Stimulated activated CD4-positive, alpha-beta T cell treated with anti-CD3 and anti-CD28 coated beads, Interleukin-4, amount 100 ng/mL, for 4 hours (primary cell): Measurements from ENCODE around the gene VIPR2.
"Not testable (repeated sequence)": the region's sequence is repeated elsewhere in the genome, so short reads cannot be mapped to it uniquely, and the experiment has no call there.

Experiments used
- DNase-seq, 2 experiments: peaks; one replicate each; pipeline ENCODE4 v3.0.0-alpha.2; 2020

Gene VIPR2

GRCh38 chr7:159144758-159145489 lies at the start of gene VIPR2:
Gene VIPR2, minus strand, starts transcription at chr7:159144867. Its CDS starts 96 bp downstream, at chr7:159144771.
- DNase-seq, result peak; percentile 14 to 17

- DNase-seq, result no peak
Measured at GRCh38 chr7:159193543-159194090, 49.0 kb upstream of the VIPR2 start.

- no peak for DNase-seq
Measured at GRCh38 chr7:159192725-159193453, 48.2 kb upstream of the VIPR2 start.

GRCh38 chr7:159192013-159192412 lies 47.3 kb upstream of the VIPR2 start:
- no peak for DNase-seq

- DNase-seq, result no peak
Measured at GRCh38 chr7:159191236-159191635, 46.6 kb upstream of the VIPR2 start.

- DNase-seq, result no peak
Measured at GRCh38 chr7:159188011-159188410, 43.3 kb upstream of the VIPR2 start.

GRCh38 chr7:159179241-159179640 lies 34.6 kb upstream of the VIPR2 start:
- no peak for DNase-seq

GRCh38 chr7:159177284-159177953 lies 32.8 kb upstream of the VIPR2 start:
- DNase-seq, result no peak

GRCh38 chr7:159175792-159176191 lies 31.1 kb upstream of the VIPR2 start:
- no peak for DNase-seq

- not testable (repeated sequence) for DNase-seq
Measured at GRCh38 chr7:159175100-159175499, 30.4 kb upstream of the VIPR2 start.

- DNase-seq, result no peak
Measured at GRCh38 chr7:159172400-159172799, 27.7 kb upstream of the VIPR2 start.

- DNase-seq, result no peak
Measured at GRCh38 chr7:159169391-159169790, 24.7 kb upstream of the VIPR2 start.

GRCh38 chr7:159167139-159167538 lies 22.5 kb upstream of the VIPR2 start:
- no peak for DNase-seq

GRCh38 chr7:159166530-159166929 lies 21.9 kb upstream of the VIPR2 start:
- no peak for DNase-seq

GRCh38 chr7:159165352-159165751 lies 20.7 kb upstream of the VIPR2 start:
- no peak for DNase-seq

- DNase-seq, result not testable (repeated sequence)
Measured at GRCh38 chr7:159163703-159164301, 19.1 kb upstream of the VIPR2 start.

- DNase-seq, result not testable (repeated sequence)
Measured at GRCh38 chr7:159162050-159162626, 17.5 kb upstream of the VIPR2 start.

GRCh38 chr7:159160450-159160849 lies 15.8 kb upstream of the VIPR2 start:
- no peak for DNase-seq

GRCh38 chr7:159159731-159160130 lies 15.1 kb upstream of the VIPR2 start:
- no peak for DNase-seq

- no peak for DNase-seq
Measured at GRCh38 chr7:159158888-159159405, 14.3 kb upstream of the VIPR2 start.

- DNase-seq, result no peak
Measured at GRCh38 chr7:159158125-159158887, 13.6 kb upstream of the VIPR2 start.

- no peak for DNase-seq
Measured at GRCh38 chr7:159157714-159158113, 13.0 kb upstream of the VIPR2 start.
